KMS-11 (cell line): ENCODE data around the gene NIPAL4.

Source experiments
- H2AFZ ChIP-seq: fragments of 200-600 bp; sonication (generic); 2 replicates; pipeline ENCODE4 v1.6.1; 2016; ENCODE audit warnings: antibody characterized with exemption, mixed run types, low read depth
- H3K27ac ChIP-seq: fragments of 200-600 bp; sonication (generic); 2 replicates; pipeline ENCODE4 v1.6.1; 2016; ENCODE audit warnings: mild to moderate bottlenecking, mixed run types
- H3K27me3 ChIP-seq: fragments of 200-600 bp; sonication (generic); 2 replicates; pipeline ENCODE4 v1.6.1; 2017; ENCODE audit warnings: mild to moderate bottlenecking, low read depth, mixed run types, moderate library complexity; ENCODE audit not compliant: insufficient read depth
- H3K36me3 ChIP-seq: fragments of 200-600 bp; sonication (generic); 2 replicates; pipeline ENCODE4 v1.6.1; 2017; ENCODE audit warnings: mild to moderate bottlenecking, mixed run types; ENCODE audit not compliant: insufficient read depth
- H3K4me1 ChIP-seq: fragments of 200-600 bp; sonication (generic); 2 replicates; pipeline ENCODE4 v1.6.1; 2016; ENCODE audit warnings: mild to moderate bottlenecking, low read depth, mixed run types; ENCODE audit not compliant: poor library complexity, severe bottlenecking
- H3K4me2 ChIP-seq: fragments of 200-600 bp; sonication (generic); 2 replicates; pipeline ENCODE4 v1.7.0; 2016; ENCODE audit warnings: mild to moderate bottlenecking, mixed run types
- H3K4me3 ChIP-seq: fragments of 200-600 bp; sonication (generic); IDR thresholded peaks from 2 replicates; pipeline ENCODE4 v1.6.1; 2017; ENCODE audit warnings: low read depth, low read length, mixed read lengths; ENCODE audit not compliant: insufficient read depth
- H3K79me2 ChIP-seq: fragments of 200-600 bp; sonication (generic); 2 replicates; pipeline ENCODE4 v1.6.1; 2016; ENCODE audit warnings: low read depth, mixed run types; ENCODE audit not compliant: insufficient read depth
- H3K9ac ChIP-seq: fragments of 200-600 bp; sonication (generic); 2 replicates; pipeline ENCODE4 v1.6.1; 2016; ENCODE audit warnings: mild to moderate bottlenecking, mixed run types
- H4K20me1 ChIP-seq: fragments of 200-600 bp; sonication (generic); 2 replicates; pipeline ENCODE4 v1.6.1; 2016; ENCODE audit warnings: mild to moderate bottlenecking, mixed run types; ENCODE audit not compliant: insufficient read depth
- TF ChIP-seq, protein P1 (sequence below): fragments of 200-600 bp; sonication (generic); conservative IDR thresholded peaks from 2 replicates; pipeline ENCODE4 v1.6.1; 2017; ENCODE audit warnings: low read depth, mild to moderate bottlenecking, antibody characterized with exemption, low read length, moderate library complexity, mixed read lengths

NIPAL4 gene

GRCh38 chr5:157470631-157471030 lies 10.6 kb downstream of the NIPAL4 start:
- Histone ChIP-seq H4K20me1 (no peaks in the 10 kb centered on the region), H3K4me2 (no peak overlapping the region), H3K9ac (no peak overlapping the region), H3K79me2 (no peaks in the 10 kb centered on the region), H3K27ac (no peak overlapping the region), H3K4me3 (no peak overlapping the region), H3K27me3 (no peaks in the 10 kb centered on the region), H3K4me1 (no peaks in the 10 kb centered on the region), H2AFZ (no peak overlapping the region), H3K36me3 (no peaks in the 10 kb centered on the region)
- TF ChIP-seq, protein P1, sequence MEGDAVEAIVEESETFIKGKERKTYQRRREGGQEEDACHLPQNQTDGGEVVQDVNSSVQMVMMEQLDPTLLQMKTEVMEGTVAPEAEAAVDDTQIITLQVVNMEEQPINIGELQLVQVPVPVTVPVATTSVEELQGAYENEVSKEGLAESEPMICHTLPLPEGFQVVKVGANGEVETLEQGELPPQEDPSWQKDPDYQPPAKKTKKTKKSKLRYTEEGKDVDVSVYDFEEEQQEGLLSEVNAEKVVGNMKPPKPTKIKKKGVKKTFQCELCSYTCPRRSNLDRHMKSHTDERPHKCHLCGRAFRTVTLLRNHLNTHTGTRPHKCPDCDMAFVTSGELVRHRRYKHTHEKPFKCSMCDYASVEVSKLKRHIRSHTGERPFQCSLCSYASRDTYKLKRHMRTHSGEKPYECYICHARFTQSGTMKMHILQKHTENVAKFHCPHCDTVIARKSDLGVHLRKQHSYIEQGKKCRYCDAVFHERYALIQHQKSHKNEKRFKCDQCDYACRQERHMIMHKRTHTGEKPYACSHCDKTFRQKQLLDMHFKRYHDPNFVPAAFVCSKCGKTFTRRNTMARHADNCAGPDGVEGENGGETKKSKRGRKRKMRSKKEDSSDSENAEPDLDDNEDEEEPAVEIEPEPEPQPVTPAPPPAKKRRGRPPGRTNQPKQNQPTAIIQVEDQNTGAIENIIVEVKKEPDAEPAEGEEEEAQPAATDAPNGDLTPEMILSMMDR: no peak

DNA sequence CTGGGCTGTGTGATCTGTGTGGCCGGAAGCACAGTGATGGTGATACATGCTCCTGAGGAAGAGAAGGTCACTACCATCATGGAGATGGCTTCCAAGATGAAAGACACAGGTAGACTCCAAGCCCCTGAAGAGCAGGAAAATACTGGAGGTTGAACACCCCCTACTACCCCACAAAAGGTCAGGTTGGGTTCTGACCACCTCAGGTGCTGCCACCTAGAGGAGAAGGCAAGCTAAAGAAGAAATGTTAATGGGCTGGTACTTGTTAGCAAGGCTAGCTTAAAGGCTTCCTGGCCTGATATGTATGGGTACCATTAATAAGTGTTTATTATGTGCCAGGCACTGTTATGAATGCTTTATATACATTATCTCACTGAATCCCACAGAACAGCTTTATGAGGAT lies 11.7 kb downstream of the NIPAL4 start:
- Histone ChIP-seq H3K27ac (no peak overlapping the region), H3K9ac (no peak overlapping the region), H2AFZ (no peak overlapping the region), H3K36me3 (no peaks in the 10 kb centered on the region), H4K20me1 (no peaks in the 10 kb centered on the region), H3K4me2 (no peak overlapping the region), H3K4me1 (no peaks in the 10 kb centered on the region), H3K79me2 (no peaks in the 10 kb centered on the region), H3K27me3 (no peaks in the 10 kb centered on the region), H3K4me3 (no peak overlapping the region)
- TF ChIP-seq, protein P1: peak; percentile 68

DNA sequence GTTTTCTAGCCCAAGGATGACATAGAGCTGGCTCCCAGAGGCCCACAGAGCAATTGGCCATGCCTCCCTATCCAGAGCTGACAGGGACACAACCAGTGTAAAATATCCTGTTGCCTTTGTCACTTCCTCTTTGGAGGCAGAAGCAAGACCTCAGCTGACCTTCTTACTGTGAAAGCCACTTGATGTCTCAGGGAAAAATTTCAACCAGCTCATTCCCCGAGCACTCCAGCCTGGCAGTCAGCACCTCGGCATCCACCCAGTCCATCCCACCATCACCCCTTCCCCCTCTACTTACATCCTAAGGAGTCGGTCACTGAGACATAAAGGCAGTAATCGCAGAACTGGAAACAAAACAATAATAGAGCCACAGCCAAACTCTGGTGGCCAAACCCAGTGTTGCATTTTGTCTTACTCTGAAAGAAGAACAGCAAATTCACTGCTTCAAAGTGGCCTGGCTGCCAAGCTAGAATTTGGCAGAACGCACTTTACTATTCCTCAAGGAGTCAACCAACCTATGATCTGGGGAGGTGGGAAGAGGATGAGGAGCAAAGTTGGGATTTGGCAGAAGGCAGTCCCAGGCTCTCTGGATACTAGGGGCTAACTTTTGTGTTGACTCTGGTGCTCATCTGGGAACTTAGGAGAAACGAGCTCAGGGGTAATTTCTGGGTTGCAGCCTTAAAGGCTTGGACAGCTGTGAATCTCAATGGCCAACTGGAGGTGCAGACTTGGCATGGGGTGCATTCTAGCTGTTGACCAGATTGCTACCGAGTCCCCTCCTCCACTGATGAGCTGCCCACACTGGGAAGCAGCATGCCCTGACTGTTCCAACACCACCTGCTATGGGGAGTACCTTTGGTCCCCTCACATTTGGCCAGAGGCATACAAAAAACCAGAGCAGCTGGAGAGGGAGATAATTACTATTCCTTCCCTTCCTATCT lies 13.6 kb downstream of the NIPAL4 start:
- Histone ChIP-seq H3K4me3 (no peak overlapping the region), H3K27me3 (no peaks in the 10 kb centered on the region), H3K79me2 (no peaks in the 10 kb centered on the region), H2AFZ (no peak overlapping the region), H3K27ac (no peak overlapping the region), H3K9ac (no peak overlapping the region), H3K4me2 (no peak overlapping the region), H3K36me3 (no peaks in the 10 kb centered on the region), H4K20me1 (no peaks in the 10 kb centered on the region), H3K4me1 (no peaks in the 10 kb centered on the region)
- TF ChIP-seq, protein P1: no peak

- no peaks in the 10 kb centered on the region for H3K4me1 ChIP-seq
- no peak overlapping the region for H3K27ac ChIP-seq
- no peaks in the 10 kb centered on the region for H3K27me3 ChIP-seq
- H3K9ac ChIP-seq: no peak overlapping the region
- H3K36me3 ChIP-seq: no peaks in the 10 kb centered on the region
- H3K4me3 ChIP-seq: no peak overlapping the region
- H3K4me2 ChIP-seq: no peak overlapping the region
- no peaks in the 10 kb centered on the region for H4K20me1 ChIP-seq
- TF ChIP-seq, protein P1: no peak
- H3K79me2 ChIP-seq: no peaks in the 10 kb centered on the region
- no peak overlapping the region for H2AFZ ChIP-seq
Measured at GRCh38 chr5:157475432-157475831, 15.4 kb downstream of the NIPAL4 start.
